Left renal cortex interstitium (tissue), 4 donors: ENCODE results near the gene ENO3. TPM values are rescaled to one million over a fixed set of nuclear protein-coding genes. Genes with fewer than 3 reads are reported as not detected.

Source experiments
- DNase-seq, 4 donors: peaks; one replicate each; pipeline ENCODE4 v3.0.0-alpha.2; 2013; ENCODE audit warnings: low read depth in 4 of 4, low spot score in 2 of 4, missing footprints in 1 of 4
- polyA plus RNA-seq, 4 donors: library from polyadenylated mRNA; unstranded; fragments of 120-200 nt; gene quantifications; one replicate each; pipeline ENCODE4 v1.2.1, GENCODE V29; 2013; ENCODE audit not compliant: insufficient read length in 4 of 4

The ENO3 gene
- polyA plus RNA-seq, 4 donors = 17.7 to 35.0 (median 26.8) TPM

DNA sequence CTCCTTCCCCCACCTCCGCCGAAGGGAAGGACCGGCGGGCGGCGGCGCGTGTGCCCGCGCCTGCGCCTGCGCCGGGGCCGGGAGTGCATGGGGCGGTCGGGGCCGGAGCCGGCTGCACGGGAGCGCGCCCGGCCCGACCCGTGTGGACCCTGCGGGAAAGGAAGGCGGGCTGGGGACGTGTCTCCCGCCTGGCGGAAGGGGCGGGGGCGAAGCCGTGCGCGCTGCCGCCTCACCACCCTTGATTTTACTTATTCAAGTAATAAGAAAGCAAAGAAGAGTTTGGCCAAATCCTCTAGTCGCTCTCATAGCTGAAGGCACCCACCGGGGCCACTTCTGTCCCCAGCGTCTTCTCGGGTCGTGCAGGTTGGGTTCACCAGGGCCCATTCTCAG is 2.0 kb upstream of the ENO3 start:
- DNase-seq = peak in 1 of 4 donors; percentile 77

DNA sequence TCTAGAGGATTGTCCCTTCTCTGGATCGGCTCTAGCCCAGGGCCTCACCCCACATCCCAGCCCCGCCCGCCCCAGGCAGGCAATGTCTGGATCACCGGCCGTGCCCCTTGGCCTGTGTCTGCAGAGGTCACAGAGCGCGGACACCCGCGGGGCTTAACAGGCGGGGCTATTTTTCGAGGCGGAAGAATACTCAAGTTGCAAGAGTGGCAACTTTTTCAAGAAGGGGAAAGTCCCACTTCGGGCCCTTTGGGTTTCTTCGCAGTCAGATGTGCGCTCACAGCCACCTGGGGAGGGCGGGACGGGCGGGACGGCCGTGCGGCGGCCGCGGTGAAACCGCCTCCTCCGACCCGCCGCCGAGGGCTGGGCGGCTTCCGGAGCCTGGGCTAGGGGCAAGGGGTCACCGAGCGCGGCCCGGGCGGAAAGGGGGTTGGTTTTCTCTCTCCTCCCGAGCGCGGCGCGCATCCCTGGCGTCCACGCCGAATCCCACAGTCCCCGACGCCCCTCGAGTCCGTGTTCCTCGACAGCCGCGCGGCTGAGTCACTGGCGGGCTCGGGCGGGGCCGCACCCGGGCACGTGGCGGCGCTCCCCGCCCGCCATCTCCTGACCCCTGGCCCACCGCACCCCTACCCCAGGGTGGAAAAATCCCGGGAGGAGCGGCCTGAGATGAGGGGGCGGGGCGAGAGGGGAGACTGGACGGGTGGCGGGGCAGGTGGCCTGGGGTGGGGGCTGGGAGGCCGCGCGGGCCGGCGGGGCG is 1.4 kb upstream of the ENO3 start:
- DNase-seq = peak in 1 of 4 donors; percentile 40

DNA sequence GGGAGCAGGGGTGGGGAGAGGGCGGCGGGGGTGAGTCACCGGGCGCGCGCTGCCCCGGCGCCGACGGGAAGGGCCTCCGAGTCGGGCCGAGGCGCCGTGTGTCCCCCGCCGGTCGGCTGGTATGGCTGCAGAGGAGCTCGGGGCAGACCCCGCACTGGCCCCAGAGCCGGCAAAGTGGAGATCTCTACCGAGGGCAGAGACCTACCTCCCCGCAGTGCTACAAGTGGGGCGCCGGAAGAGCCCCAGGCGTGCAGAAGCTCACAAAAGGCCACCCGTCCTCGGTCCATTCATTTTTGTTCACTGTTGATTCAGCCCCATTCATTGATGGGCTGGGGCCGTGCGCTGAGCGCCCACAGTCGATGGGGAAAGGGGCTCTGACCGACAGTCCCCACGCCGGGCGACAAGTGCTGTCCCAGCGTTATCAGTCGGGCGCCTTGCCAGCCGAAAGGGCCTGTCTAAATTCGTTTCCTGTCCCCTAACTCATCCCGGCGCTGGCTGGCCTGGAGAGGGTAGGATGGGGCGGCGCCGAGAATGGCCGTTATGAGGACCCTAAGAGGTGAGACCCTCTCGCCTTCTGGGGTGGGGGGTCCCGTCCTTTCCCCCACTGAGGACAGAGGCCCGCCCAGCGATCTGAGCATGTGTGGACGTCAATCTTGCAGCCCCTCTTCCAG is 709 bp upstream of the ENO3 start:
- no peak for DNase-seq

DNA sequence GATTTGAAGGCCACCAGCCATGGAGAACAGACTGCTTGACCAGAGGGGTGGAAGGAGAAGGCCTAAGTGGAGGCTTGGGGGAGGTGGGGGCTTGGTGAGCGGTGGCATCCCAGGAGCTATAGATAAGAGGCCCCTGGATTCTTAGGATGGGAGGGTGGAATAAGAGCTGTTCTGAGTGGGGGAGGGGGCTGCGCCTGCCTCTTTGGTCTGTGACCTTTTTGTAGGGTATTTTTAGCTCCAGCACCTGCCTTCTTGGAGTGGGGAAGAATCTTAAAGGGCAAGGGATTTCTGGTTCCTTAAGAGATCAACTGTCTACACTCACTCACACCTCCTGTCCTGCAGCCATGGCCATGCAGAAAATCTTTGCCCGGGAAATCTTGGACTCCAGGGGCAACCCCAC is 567 bp downstream of the ENO3 start:
- no peak for DNase-seq

DNA sequence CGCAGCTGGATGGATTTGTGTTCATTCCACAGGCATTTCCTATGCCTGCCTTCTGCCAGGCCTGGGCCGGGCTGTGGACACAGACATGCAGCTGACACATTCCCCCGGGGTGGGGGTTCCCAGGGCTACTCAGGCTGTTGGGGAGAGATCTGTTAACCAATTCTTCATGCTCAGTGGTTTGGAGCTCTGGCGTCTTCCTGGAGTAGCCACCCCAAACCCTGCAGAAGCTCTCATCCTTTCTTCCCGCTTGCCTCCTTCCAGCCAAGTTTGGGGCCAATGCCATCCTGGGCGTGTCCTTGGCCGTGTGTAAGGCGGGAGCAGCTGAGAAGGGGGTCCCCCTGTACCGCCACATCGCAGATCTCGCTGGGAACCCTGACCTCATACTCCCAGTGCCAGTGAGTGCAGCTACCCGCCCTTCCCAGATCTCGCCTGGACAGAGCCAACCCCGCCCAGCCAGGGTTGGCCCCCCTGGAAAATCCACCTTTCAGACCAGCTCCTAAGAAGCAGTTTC is 2.6 kb downstream of the ENO3 start:
- DNase-seq = no peak

DNA sequence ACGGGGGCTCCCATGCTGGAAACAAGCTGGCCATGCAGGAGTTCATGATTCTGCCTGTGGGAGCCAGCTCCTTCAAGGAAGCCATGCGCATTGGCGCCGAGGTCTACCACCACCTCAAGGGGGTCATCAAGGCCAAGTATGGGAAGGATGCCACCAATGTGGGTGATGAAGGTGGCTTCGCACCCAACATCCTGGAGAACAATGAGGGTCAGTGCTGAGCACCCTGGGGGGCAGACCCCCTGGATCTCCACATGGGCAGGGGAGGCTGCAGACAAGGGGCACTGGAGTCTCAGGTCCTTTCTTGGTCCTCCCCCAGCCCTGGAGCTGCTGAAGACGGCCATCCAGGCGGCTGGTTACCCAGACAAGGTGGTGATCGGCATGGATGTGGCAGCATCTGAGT is 4.2 kb downstream of the ENO3 start:
- DNase-seq = no peak

DNA sequence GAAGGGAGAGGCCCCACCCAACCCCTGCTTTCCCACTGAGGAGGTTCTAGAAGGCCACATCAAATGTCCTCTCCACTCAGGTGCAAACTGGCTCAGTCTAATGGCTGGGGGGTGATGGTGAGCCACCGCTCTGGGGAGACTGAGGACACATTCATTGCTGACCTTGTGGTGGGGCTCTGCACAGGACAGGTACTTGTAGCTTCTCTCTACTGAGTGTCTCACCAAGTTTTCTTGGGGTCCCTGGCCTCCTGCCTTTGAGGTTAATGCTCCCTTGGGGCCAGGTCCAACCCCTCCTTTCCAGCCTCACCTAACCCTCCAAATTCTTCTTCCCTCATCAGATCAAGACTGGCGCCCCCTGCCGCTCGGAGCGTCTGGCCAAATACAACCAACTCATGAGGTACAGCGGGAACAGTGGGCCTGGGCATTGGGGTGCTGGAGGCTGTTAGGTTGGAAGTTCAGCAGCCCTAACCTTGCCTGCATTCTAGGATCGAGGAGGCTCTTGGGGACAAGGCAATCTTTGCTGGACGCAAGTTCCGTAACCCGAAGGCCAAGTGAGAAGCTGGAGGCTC is 5.7 kb downstream of the ENO3 start:
- no peak for DNase-seq

DNA sequence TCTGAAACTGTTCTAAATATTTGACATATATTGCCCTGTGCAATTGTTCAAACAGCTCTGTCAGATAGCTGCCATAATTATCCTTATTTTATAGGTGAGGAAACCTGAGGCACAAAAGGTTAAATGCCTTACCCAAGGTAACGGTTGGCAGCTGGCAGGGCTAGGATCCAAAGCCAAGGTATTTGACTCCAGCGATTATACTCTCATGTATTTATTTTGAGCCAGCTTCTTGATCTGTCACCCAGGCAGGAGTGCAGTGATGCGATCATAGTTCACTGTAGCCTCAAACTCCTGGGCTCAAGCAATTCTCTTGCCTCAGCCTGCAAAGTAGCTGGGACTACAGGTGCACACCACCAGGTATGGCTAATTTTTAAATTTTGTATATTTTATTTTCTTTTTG is 7.2 kb downstream of the ENO3 start:
- no peak for DNase-seq

DNA sequence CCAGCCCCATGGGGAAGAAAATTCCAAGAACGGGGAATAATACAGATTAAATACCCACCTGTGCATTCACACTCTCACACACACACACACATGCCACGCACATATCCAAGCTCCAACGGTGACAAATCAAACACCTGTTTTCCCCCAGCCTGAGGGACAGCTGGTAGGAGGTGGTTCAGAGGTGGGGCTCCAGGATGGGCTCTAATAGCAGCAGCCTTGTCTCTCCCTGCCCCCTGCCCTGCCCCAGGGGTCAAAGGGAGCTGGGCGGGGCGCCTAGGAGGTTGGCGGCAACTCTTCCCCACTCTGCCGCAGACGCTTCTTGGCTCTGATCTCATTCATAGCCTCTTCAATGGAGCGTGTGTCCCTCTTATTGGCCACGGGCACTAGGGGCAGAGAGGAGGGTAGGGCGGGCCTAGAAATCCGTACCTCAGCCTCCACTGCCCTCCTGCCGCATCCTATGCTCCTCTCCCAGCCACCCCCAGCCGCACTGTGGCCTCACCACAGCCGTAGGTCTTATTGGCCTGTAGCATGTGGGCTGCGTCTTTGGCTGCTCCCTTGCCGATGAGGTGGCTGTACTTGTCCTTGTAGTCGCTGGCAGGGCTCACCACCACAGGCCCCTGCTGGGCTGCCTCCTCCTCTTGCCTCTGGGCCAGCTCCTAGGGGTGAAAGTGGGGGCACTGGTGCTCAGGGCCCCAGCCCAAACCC is 8.5 kb downstream of the ENO3 start:
- DNase-seq = no peak

DNA sequence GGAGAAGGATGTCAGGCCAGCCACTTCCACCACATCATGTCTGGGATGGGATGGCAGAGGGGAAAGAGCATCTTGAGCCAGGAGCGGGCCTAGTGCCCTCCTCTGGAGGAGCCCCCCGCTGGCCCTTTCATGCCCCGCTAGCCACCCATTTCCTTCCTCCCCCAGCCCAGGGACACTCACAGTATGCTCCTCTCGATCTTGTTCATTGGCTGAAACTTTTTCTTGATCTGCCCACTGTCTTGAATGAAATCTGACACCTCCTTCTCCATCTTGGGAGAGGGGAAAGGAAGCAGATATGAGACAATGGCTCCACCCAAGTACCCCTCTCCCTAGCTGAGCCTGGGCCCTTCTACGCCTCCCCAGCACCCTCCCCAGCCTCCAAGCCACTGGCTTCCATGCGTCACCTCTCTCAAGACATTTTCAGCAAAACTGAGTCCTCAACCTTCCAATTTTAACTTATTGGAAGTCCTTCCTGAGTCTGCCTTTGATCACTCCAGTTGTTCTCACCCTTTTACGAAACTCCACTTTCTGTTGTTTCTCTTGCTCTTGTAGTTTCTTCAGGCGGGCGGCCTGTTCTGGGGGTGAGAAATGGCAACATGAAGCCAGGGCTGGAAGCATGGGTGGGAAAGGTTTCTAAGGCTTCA is 9.5 kb downstream of the ENO3 start:
- DNase-seq = no peak

DNA sequence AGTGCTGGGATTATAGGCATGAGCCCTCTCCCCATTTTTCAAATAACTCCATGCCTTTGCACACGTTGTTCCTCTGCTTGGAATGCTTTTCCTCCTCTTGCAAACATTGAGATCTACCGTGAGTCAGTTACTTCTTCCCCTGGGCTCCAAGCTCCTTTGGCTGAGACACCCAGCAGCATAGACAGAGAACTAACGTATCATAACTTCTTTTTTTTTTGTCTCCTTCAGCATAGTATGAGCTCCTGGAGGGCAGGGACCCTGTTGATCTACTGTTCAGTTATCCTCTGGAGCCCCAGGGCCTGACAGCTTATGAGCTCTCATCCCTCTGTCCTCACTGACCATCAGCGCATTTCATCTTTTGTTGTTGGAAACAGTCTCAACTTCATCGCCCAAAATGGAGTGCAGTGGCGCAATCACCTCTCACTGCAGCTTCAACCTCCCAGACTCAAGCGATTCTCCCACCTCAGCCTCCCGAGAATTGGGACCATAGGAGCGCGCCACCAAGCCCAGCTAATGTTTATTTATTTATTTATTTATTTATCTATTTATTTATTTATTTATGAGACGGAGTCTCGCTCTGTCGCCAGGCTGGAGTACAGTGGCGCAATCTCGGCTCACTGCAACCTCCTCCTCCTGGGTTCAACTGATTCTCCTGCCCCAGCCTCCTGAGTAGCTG is 14.5 kb downstream of the ENO3 start:
- DNase-seq = no peak

DNA sequence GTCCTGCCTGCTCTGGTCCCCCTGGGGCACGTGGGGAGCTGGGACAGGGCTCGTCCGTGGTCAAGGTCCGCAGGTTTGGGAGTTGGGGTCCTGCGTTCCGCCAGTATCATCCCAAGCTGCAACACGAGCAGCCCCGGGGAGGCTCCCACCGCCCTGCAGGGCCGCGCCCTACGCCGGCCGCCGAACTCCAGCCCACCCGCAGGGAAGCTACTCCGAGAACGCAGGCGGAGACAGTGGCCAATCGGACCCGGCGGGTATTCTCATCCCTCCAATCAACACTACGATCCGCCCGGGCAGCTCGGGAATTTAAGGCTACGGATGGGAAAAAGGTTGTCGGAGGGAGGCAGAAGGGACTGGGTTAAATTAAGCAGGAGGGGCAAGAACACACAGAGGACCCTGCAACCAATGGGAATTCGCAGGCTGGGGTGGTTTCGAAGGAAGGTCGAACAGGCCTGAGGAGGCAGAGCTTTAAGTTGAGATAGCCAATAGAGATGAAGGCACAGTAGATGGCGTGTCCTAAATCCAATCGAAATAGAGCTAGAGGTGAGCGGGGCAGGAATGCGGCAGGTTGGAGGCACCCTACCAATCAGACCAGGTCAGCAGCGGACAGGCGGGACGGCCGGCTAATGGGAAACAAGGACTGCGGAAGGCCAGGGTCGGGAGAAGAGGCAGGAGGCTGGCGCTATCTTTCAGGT is 16.1 kb downstream of the ENO3 start:
- peak; percentile 98 to 100 (median 99) for DNase-seq

DNA sequence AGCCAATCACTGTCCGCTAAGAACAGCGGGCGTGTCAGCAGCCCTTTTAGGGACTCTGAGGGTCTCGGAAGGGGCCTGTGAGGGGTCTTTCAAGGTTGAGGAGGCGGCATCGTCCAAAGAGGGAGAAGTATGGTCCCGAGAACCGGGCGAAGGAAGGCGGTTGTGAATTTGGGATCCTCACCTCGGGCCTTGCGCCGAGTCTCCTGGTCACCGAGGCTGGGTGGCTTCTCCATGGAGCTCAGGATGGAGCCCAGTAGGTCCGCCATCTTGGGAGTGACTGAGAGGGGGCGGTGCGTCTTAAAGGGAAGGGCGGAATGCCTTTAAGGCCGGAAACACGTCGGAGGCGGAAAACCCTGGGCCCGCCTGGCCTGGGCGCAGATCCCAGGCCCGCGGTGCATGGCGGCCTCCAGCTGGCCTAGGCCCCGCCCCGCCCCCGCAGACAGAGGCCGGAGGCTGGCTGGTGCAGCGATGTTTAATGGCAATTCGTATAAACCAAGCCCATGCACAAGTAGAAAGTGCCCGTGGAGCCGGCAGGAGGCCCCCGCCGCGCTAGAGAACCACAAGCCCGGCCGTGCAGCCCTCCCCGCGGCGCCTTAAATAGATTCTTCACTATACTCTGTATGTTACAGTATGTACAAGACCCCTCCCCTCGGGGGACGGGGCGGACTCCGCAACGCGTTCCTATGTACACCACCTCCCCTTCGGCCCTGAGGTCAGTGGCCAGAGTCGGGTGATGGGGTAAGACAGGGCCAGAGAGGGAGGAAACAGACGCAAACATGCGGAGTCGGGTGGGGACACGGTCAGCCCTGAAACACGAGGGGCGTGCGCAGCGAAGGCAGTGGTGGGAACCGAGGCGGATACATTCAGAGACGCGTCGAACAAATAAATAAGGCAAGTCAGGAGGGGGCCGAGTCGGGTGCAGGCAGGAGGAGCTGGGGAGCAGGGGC is 16.9 kb downstream of the ENO3 start, which contains the start of gene SPAG7:
SPAG7 (minus strand) TSS at position 279 of the 947 bp plus-strand sequence; CDS start at position 266, 13 bp downstream.
- peak; percentile 93 to 99 (median 99) for DNase-seq

DNA sequence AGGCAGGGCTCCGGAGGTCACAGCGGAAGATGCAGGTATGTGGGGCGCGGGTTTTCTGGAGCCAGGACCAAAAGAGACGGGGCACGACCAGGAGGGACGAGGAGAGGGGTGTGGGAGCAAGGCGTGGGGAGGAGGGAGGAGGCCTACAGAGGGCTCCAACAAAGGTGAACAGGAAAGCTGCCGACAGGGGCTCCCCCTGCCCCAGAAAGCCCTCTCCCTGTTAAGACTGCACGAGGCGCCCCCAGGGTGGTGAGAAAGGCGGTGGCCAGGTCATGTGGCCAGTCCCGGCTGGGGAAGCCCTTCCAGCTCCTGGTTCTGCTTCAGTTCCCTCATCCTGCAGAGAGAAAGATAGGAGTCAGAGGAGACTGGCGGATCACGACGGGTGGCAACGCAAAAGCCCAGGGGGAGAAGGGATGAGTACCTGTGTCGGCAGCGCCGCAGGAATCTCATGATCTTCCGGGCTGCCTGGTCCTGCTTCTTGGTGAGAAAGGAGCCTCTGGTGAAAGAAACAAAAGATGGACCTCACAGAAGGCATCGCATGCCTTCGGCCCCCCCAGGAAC is 17.6 kb downstream of the ENO3 start:
- peak in 1 of 4 donors; percentile 27 for DNase-seq

DNA sequence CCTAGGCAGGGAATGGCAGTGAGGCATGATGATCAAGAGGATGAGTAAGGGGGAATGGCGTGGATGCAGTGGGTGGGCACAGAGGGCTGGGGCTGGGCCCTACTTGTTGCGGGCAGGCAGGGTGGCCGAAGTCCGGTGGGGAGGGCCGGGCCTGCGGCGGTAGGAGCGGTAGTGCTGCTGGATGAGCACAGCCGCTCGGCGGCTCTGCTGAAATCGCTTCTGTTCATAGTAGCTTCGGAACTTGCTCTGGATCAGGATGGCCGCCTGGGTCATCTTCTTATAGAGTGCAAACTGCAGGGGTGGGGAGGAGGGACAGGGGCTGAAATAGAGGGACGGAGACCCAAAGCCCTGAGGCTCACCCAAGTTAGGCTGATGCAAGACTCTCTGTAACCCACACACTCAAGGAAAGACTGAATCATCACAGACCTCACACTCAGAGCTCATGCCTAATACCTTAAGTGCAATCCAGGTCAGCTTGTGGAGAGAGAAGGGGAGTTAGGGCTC is 18.2 kb downstream of the ENO3 start:
- no peak for DNase-seq

DNA sequence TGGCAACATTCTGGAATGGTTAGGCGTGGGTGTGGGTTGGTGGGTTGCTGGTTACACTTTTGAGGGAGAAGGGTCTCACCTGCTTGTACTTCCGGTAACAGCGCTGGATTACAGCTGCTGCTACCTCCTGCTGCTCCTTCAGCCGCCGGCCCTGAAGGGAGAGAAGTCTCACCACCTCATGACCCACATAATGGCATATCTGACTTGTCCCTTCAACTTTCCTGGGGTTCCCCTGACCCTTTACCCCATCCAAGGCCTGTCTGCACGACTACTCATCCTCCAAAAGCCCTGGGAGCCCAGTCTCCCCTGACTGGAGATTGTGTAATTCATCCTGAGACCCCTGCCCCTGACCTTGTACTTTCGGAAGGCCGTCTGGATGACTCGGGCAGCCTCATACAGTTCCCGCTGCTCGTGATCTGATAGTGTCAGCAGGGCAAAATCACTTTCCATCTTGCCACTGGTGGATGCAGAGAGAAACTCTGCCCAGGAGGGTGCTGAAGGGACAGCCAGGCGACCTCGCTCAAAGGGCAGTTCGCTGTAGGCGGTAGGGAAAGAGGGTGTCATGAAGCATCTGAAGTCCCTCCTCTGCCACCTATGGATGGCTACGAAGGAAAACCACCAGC is 18.7 kb downstream of the ENO3 start:
- no peak for DNase-seq

DNA sequence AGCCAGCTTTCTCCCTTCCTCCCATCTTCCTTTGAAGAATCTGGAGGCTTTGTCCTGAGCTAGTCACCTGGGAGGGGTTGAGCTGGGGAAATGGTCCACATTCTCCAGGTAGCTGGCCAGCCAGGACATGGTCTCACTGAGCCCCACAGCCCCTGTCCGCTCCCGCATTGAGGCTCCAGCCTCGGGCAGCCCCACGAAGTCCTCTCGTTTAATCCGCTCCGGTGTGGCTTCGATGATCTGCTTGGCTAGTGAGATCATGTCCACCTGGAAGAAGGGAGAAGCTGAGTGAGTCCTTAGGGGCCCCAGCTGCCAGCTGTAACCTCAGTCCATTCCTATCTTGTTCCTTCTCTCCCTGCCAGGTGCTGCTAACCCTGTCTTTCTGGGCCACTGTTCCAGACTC is 19.4 kb downstream of the ENO3 start:
- DNase-seq = no peak
